Neutrophil (primary cell): Measurements from ENCODE around the gene IFT80.

Source experiments
- H3K27ac ChIP-seq: fragments of 200-600 bp; sonication (generic); 2 replicates; pipeline ENCODE4 v1.5.1; 2016; ENCODE audit warnings: mild to moderate bottlenecking, moderate library complexity
- H3K27me3 ChIP-seq: fragments of 200-600 bp; sonication (generic); 2 replicates; pipeline ENCODE4 v1.6.0; 2016; ENCODE audit warnings: mild to moderate bottlenecking
- H3K36me3 ChIP-seq: fragments of 200-600 bp; sonication (generic); 2 replicates; pipeline ENCODE4 v1.5.1; 2017
- H3K4me1 ChIP-seq, 2 experiments: fragments of 200-600 bp in 1 of 2; sonication (generic) in 1 of 2; 1 replicate in 1 of 2; 2 replicates in 1 of 2; pipeline versions ENCODE4 v1.5.1 to v1.6.1; 2013 to 2016; ENCODE audit warnings: low read depth in 1 of 2, low read length in 1 of 2, mild to moderate bottlenecking in 1 of 2, moderate library complexity in 1 of 2; ENCODE audit not compliant: control insufficient read depth in 1 of 2, insufficient read depth in 1 of 2
- H3K4me3 ChIP-seq, 2 experiments: fragments of 200-600 bp in 1 of 2; sonication (generic) in 1 of 2; 1 replicate in 1 of 2; 2 replicates in 1 of 2; pipeline ENCODE4 v1.5.1; 2013 to 2016; ENCODE audit warnings: low read depth in 1 of 2, low read length in 1 of 2, mild to moderate bottlenecking in 1 of 2, moderate library complexity in 1 of 2
- H3K9me3 ChIP-seq: fragments of 200-600 bp; sonication (generic); 2 replicates; pipeline ENCODE4 v1.5.1; 2016
- CTCF ChIP-seq: fragments of 200-600 bp; sonication (generic); IDR thresholded peaks from 2 replicates; pipeline ENCODE4 v1.5.1; 2016; ENCODE audit warnings: antibody characterized with exemption

Gene IFT80

GRCh38 chr3:160346511-160346910 lies 52.5 kb downstream of the IFT80 start:
- Histone ChIP-seq H3K9me3 (no peaks in the 10 kb centered on the region), H3K27ac (no peak overlapping the region), H3K4me1 (no peaks in the 10 kb centered on the region), H3K27me3 (no peaks in the 10 kb centered on the region), H3K4me3 (no peak overlapping the region), H3K36me3 (no peaks in the 10 kb centered on the region)
- no peak for TF ChIP-seq CTCF

GRCh38 chr3:160343132-160343531 lies 55.9 kb downstream of the IFT80 start:
- H3K36me3 ChIP-seq = no peaks in the 10 kb centered on the region
- H3K4me3 ChIP-seq = no peak overlapping the region
- H3K27ac ChIP-seq = no peak overlapping the region
- no peak for TF ChIP-seq CTCF
- no peaks in the 10 kb centered on the region for H3K27me3 ChIP-seq
- no peaks in the 10 kb centered on the region for H3K9me3 ChIP-seq
- H3K4me1 ChIP-seq = no peaks in the 10 kb centered on the region

- TF ChIP-seq CTCF = no peak
- Histone ChIP-seq H3K36me3 (no peaks in the 10 kb centered on the region), H3K9me3 (no peaks in the 10 kb centered on the region), H3K4me3 (no peak overlapping the region), H3K4me1 (no peaks in the 10 kb centered on the region), H3K27ac (no peak overlapping the region), H3K27me3 (no peaks in the 10 kb centered on the region)
Observed at GRCh38 chr3:160340351-160340750, 58.7 kb downstream of the IFT80 start.

- no peak for TF ChIP-seq CTCF
- H3K4me1 ChIP-seq = no peaks in the 10 kb centered on the region
- no peaks in the 10 kb centered on the region for H3K9me3 ChIP-seq
- H3K27ac ChIP-seq = no peak overlapping the region
- no peaks in the 10 kb centered on the region for H3K27me3 ChIP-seq
- H3K4me3 ChIP-seq = no peak overlapping the region
- H3K36me3 ChIP-seq = no peaks in the 10 kb centered on the region
Observed at GRCh38 chr3:160331127-160331937, 67.7 kb downstream of the IFT80 start.

GRCh38 chr3:160330690-160331089 lies 68.3 kb downstream of the IFT80 start:
- no peaks in the 10 kb centered on the region for H3K27me3 ChIP-seq
- no peak overlapping the region for H3K4me3 ChIP-seq
- H3K9me3 ChIP-seq = no peaks in the 10 kb centered on the region
- no peaks in the 10 kb centered on the region for H3K4me1 ChIP-seq
- no peak overlapping the region for H3K27ac ChIP-seq
- H3K36me3 ChIP-seq = no peaks in the 10 kb centered on the region
- no peak for TF ChIP-seq CTCF
